GM23248 (cell line): ENCODE measurements around the gene NAT14.

Experiments used
- EZH2 ChIP-seq: fragments of 200-600 bp; sonication (generic); IDR thresholded peaks from 2 replicates; pipeline ENCODE4 v1.6.1; 2018; ENCODE audit warnings: antibody characterized with exemption, mild to moderate bottlenecking; ENCODE audit not compliant: insufficient read depth, poor library complexity, severe bottlenecking
- EZH2phosphoT487 ChIP-seq: fragments of 200-600 bp; sonication (generic); IDR thresholded peaks from 2 replicates; pipeline ENCODE4 v1.6.1; 2018; ENCODE audit warnings: antibody characterized with exemption, moderate library complexity, mild to moderate bottlenecking, low read depth; ENCODE audit not compliant: insufficient read depth

- no peak for TF ChIP-seq EZH2
- TF ChIP-seq EZH2phosphoT487 = no peak
These were observed 7.5 kb downstream of the NAT14 start for GRCh38 chr19:55492362-55492944.
